NCI-H1105 (cell line): ENCODE results near the gene NUDT21.
A peak's percentile ranks its signal among the peaks of the same experiment; 100 is the strongest.
"Not testable (repeated sequence)": the region's sequence is repeated elsewhere in the genome, so short reads cannot be mapped to it uniquely, and the experiment has no call there.

Source experiments
- DNase-seq: peaks from one replicate; lab custom pipeline; 2025; lab: John Stamatoyannopoulos, UW

The NUDT21 gene

GRCh38 chr16:56450986-56451752, at the start of gene NUDT21, which contains the start of gene OGFOD1:
NUDT21 (minus strand) TSS chr16:56451332; CDS start chr16:56451202, 130 bp downstream.
OGFOD1 (plus strand) TSS chr16:56451554; CDS start chr16:56451613, 59 bp downstream.
- DNase-seq: peak; percentile 99

GRCh38 chr16:56493815-56494214, 42.7 kb upstream of the NUDT21 start:
- DNase-seq: no peak

DNA sequence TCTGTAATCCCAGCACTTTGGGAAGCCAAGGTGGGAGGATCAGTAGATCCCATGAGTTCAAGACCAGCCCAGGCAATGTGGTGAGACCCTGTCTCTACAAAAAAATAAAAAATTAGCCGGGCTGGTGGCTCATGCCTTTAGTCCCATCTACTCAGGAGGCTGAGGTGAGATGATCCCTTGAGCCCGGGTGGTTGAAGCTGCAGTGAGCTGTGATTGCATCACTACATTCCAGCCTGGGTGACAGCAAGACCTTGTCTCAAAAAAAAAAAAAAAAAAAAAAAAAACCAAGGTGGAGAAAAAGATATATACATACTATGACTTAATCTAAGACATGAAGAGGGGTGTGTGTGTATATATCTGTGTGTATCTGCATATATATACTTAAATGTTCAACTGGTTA, 42.0 kb upstream of the NUDT21 start:
- DNase-seq: no peak

- DNase-seq: no peak
These were observed 40.6 kb upstream of the NUDT21 start for GRCh38 chr16:56491657-56492261.

DNA sequence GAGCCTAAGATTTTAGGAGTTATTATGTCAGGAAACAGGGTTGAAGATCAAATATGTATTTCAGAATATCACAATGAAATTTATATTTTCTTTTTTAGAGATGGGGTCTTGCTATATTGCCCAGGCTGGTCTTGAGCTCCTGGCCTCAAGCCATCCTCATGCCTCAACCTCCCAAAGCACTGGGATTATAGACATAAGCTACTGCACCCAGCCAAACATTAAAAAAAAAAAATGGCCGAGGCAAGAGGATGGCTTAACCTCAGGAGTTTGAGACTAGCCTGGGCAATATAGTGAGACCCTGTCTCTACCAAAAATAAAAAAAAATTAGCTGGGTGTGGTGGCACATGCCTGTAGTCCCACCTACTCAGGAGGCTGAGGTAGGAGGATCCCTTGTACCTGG, 37.7 kb upstream of the NUDT21 start:
- not testable (repeated sequence) for DNase-seq

- DNase-seq: no peak
These were observed 36.9 kb upstream of the NUDT21 start for GRCh38 chr16:56488035-56488434.

DNA sequence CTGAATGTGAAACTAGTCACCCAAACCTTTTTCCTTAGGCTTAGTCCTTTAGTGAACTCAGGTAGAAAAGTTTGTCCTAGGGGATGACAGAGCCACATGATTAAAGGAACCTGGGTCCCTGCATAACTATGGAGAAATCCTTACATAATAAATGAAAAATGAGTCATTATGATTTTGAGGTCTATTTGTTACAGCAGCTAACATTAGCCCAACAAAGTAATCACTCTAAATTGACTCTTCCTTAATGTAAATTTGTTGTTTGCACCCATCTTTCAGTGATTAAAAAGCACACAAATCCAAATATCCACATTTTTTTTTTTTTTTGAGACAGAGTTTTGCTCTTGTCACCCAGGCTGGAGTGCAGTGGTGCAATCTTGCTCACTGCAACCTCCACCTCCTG, 32.3 kb upstream of the NUDT21 start:
- no peak for DNase-seq

DNA sequence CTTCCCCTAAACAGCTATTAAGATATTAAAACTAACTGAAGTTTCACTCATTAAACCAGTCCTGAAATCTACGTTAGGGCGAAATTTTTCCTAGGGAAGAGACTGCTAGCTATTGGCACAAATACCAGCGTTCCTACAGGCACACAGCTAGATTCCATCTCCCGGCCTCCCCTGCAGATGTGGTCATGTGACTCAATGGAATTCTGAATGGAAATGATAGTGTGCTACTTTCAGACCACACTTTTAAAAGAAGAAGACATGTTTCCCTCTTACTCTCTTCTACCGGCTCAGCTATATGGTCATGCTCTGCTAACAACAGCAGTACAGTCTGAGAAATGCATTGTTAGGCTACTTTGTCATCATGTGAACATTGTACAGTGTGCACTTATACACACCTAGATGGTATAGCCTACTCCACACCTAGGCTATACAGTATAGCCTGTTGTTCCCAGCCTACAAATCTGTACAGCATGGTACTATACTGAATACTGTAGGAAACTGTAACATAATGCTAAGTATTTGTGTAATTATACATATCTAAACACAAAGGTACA, 31.6 kb upstream of the NUDT21 start:
- no peak for DNase-seq

- DNase-seq: no peak
These were observed 30.5 kb upstream of the NUDT21 start for GRCh38 chr16:56481468-56482122.

DNA sequence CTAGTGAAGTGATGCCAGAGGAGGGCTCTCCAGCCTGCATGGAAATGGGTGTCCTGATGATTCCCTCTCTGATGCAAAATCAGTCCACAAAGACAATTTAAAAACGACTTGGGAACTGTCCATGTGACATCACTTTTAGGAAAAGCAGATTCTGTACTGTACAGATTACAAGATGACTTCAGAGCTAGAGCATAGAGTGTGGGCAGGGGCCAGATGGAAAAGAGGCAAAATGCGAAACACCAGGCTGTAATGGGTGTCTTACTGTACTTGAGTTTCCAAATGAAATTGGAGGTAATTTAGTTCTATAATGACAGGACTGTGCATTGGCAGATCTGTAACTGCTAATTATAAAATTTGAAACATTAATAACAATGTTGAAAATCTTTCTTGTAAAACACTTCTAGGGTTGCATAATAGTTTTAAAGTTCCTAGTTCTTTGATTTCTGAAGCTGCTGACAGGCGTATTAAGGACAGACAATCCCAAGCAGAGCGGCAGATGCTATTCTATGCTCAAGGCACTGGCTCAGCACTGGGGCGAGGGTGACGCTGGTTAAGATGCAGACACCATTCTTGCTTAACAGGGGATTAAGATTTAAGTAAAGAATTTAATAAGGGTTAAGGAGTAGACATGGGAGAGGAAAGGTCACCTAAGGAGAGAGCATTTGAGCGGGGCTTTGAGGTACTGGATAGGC, 29.8 kb upstream of the NUDT21 start:
- no peak for DNase-seq

DNA sequence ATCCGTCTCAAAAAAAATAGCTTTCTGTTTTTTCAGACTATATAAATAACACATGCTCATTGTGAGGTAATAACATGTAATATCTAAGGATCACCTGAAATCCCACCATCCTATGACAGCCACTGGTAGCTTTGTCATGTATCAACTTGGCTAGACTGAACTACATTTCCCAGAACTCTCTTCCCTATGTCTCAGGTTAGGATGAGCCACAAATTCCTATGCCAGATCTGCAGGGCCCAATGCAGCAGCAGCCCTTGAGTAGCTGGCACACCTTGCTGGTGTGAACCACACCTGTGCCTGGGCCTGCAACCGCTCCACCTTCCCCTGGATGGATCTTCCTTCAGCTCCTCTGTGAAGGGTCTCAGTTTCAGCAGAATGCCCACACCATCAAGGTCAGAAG, 28.3 kb upstream of the NUDT21 start:
- DNase-seq: no peak

DNA sequence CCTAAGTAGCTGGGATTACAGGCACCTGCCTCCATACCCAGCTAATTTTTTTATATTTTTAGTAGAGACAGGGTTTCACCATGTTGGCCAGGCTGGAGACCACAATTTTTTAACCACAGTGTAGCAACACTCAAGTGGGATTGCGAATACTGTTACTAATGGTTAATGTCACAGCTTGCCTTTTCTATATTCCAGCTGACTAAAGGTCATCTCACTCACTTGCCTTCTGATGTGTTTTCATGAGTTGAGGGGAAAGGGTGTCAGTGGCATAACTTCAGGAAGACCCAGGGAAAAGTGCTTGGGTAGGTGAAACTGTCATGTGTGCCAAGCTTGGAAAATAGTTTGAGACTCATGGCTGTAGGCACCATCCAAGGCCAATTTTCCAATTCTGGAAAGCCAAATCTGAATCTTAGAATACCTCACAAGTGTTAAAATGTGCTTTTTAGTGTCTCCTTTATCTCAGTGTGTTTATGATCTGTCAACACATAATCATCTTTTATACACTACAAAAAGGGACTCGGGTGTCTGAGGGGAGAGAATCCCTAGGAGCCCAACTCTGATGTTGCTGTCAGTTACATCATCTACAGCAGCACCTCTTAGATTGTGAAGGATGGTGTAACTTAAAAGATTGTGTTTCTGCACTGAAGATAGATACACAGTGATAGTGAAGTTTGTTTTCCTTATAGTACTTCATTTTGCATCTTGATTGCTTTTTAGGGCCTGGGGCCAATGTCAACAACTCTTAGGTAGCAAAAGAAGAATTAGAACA, 27.3 kb upstream of the NUDT21 start:
- DNase-seq: no peak

- DNase-seq: no peak
These were observed 26.2 kb upstream of the NUDT21 start for GRCh38 chr16:56477096-56477878.

- DNase-seq: no peak
These were observed 24.1 kb upstream of the NUDT21 start for GRCh38 chr16:56475201-56475600.

DNA sequence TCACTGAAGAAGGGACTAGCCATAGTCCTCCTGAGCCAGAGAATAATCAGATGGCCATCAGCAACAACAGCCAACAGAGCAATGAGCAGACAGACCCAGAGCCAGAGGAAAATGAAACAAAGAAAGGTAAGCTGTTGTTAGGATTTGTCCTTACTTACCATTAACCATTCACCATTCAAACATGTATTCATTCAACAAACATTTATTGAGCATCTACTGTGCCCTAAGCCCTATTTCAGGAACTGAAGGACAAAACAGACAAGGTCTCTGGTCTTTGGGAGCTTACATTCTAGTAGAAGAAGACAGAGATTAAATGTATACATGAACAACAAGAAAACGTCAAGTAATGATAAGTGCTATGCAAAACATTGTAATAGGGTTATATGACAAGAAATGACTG, 19.5 kb upstream of the NUDT21 start:
- DNase-seq: no peak

DNA sequence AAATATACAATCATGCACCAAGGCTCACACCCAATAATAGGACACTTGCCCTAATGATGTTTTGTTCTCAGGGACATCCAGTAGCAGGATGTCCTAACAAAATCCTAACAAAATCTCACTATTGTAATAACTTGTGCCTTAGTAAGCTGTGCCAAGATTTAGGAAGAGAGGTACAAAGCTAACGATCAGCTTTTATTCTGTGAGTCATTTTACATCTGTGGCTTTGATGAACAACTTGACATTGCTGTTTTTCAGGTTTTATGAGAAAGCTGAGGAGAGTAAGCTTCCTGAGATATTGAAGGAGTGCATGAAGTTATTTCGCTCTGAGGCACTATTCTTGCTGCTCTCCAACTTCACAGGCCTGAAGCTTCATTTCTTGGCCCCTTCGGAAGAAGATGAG, 19.1 kb upstream of the NUDT21 start:
- no peak for DNase-seq

DNA sequence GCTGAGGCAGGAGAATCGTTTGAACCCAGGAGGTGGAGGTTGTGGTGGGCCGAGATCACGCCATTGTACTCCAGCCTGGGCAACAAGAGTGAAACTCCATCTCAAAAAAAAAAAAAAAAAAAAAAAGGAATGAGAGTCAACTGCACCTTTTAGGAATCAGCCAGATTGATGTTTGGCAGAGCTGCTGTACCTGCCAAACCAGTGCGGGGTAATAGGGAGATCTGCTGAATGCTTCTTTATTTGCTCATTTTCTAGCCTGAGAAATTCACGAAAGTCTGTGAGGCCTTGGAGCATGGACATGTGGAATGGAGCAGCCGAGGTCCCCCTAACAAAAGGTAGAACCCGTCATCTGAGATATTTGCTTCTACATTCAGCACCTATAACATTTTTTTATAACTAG, 18.6 kb upstream of the NUDT21 start:
- no peak for DNase-seq

GRCh38 chr16:56468800-56469199, 17.7 kb upstream of the NUDT21 start:
- no peak for DNase-seq

GRCh38 chr16:56466344-56466743, 15.2 kb upstream of the NUDT21 start:
- no peak for DNase-seq

DNA sequence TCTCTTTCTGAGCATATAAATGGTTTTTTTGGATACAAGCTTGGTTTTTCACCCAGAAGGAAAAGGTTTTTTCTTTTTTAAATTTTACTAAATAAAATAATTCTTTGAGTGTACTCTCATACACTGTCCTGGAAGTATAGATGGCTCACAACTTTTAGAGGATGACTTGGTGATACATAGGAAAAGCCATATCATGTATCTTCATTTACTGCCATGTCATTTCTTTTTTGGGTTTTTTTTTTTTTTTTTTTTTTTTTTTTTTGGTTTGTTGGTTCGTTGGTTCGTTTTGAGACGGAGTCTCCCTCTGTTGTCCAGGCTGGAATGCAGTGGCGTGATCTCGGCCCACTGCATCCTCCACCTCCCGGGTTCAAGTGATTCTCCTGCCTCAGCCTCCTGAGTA, 12.0 kb upstream of the NUDT21 start:
- DNase-seq: no peak
